HG02642 (cell line): ENCODE data around the gene PCBD2.
"Not testable (repeated sequence)": the region's sequence is repeated elsewhere in the genome, so short reads cannot be mapped to it uniquely, and the experiment has no call there.

Source experiments
- ATAC-seq: cut with Tn5 transposase; IDR thresholded peaks from one replicate; pipeline ENCODE4 v1.9.1; 2021; ENCODE audit warnings: mild to moderate bottlenecking; ENCODE audit not compliant: unreplicated experiment, poor library complexity

PCBD2 gene

DNA sequence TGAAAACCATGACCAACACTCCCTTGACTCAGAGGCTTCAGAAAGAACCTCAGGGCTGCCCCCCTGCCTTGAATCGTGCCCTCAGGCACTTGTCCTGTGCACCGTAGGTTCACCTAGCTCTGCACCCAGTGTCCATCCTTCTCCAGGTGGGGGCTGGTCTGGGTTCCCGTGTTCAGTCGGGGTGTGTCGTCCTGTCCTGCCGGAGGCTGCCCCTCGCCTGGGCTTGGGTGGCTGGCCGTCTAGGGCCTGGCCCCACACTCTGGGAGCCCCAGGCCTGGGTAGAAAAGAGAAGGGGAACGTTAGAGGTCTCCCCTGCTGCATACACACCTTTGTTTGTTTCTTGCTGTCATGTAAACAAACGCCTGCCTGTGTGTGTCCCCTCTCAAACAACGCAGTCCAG is 92.1 kb downstream of the PCBD2 start:
- ATAC-seq: no peak

DNA sequence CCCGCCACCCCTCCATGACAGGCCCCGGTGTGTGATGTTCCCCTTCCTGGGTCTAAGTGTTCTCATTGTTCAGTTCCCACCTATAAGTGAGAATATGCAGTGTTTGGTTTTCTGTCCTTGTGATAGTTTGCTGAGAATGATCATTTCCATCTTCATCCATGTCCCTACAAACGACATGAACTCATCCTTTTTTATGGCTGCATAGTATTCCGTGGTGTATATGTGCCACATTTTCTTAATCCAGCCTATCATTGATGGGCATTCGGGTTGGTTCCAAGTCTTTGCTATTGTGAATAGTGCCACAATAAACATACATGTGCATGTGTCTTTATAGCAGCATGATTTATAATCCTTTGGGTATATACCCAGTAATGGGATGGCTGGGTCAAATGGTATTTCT is 93.1 kb downstream of the PCBD2 start:
- ATAC-seq: not testable (repeated sequence)

DNA sequence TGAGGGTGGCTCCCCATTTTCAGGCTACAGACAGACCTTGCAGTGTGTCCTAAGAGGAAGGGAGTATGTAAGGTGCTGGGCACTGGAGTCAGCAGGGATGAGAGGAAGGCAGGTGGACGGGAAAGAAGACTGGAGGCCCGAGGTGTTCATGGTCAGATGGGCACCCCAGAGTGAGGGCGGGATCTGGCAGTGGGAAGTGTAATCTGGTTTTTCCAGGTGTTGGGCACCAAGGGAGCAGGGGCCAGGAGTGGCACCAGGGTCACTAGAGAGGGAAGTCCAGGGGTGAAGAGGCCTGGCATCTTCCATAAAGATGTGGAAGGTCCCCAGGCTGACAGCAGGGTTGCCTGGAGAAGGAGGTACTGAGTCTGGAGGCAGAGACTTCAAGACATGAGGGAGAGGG is 99.4 kb downstream of the PCBD2 start:
- no peak for ATAC-seq

DNA sequence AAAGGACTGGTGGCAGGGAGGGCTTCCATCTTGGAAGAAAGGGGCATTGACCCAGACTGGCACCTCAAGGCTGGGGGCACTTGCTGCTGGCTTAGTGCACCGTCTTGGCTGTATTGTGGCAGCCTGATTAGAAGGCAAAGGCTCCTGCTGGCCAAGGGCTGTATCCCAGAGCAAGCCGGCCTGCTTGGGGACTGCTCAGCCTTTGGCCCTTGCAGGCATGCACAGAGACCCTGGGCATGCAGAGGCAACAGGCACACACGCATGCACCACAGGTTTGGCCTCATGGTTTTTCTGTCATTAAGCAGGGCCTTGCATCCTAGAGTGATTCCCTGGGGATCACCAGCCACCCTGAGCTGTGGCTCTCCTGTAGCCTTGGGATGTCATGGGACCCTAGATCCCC is 100.1 kb downstream of the PCBD2 start:
- ATAC-seq: no peak

DNA sequence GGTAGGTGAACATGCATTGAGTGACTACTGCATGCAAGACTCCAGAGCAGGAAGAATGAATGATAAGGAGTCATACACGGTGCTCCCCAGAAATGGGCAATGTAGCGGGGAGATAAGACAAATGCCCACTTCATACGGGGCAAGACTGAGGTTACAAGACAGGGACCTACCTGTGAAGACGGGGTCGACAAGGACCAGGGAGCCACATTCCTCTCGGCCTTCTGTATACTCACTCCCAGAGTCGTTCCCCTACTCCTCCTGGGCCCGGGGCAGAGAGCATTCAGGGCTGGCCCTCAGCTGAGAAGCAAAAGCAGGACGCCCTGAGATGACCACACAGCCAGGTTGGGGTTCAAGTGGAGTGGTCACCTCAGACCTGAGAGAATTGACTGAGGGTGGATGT is 102.4 kb downstream of the PCBD2 start:
- ATAC-seq: no peak

DNA sequence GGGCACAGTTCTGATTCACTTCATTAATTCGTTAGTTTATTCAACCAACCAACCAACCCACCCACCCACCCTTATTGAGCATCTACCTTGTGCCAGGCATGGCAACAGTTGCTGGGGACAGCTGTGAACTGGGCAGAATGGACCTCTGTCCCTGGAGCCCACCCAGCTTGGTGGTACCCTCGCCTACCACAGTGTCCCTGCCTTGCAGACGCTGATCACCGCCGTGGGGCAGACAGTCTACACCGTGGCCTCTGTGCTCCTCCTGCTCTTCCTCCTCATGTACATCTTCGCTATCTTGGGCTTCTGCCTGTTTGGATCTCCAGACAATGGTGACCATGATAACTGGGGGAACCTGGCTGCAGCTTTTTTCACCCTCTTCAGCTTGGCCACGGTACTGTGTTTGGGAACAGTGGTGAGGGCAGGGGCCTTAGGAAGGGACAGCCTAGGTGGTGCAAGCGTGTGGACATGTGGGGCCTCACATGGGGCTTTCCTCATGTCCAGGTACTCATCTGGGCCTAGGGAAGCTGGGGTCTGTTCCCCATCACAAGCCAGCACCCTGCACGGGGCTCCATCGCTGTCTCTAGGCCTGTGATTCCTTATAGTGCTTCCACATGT is 102.9 kb downstream of the PCBD2 start:
- ATAC-seq: no peak

DNA sequence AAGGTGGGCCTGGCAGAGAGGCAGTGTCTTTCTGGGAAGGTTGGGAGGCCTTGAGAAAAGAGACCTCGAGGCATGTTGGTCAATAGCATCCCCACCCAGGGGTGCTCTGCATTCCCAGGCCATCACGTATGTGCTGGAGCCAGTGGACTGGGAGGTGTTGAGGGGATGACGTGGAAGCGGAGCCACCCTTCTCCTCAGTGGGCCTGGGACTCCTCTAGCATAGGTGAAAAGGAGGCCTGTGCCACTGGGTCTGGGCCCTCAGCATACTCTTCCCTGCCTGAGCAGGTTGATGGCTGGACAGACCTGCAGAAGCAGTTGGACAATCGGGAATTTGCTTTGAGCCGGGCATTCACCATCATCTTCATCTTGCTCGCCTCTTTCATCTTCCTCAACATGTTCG is 103.6 kb downstream of the PCBD2 start:
- no peak for ATAC-seq

DNA sequence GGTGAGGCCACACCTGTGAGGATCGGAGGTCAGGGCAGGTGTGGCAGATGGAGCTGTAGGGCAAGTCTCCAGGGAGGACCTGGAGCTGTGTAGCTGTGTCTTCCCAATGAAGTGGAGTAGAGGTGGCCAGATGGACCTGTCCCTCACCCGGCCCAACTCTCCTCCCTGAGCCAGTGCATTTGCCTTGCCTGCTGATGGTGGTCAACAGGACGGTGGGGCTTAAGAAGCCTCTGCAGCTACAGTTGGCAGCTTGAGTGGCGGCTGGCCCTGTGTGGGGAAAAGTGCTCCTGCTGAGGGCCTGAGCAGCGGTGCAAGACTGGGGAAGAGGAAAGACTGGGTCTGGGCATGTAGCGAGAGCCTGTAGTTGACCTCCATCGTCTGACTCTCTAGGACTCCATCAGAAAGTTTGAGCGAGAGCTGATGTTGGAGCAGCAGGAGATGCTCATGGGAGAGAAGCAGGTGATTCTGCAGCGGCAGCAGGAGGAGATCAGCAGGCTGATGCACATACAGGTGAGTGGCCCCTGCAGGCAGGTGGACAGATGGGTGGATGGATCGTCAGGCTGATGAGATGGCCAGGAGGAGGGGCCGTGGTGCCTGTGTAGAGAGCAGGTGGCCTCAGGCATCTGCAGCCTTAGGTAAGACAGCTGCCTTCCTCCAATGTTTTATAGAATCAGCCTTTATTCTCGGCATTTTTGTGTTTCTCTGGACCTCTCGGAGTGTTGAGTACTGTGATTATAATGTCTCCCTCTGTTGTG is 104.2 kb downstream of the PCBD2 start:
- no peak for ATAC-seq

DNA sequence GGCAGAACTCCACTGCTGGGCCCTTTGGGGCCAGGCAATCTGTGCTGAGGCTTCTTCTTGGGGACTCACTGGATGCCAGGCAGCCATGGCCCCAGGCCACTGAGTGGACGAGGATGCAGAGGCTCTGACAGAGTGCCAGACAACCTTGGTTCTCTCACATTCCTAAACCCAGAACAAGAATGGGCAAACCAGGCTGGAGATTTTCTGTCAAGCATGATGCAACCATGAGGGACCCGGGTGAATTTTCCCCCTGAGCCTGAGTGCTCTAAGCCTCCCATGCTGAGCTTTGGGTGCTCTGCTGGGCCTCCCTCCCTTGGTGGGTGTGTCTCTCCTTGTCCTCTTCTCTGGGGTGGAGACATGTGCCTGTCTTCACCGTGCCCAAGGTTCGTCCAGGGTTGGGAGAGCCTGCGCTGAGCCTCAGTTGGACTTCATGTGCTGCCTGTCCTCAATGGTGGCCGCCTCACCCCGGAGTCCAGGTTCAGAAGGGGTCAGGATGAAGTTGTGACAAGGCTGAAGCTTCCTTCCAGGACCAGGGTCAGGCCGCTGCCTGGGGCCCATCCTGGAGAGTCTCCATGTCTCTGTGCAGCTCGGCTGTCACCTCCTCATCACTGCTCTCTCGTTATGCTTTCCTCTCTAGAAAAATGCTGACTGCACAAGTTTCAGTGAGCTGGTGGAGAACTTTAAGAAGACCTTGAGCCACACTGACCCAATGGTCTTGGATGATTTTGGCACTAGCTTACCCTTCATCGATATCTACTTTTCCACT is 105.0 kb downstream of the PCBD2 start:
- ATAC-seq: no peak

DNA sequence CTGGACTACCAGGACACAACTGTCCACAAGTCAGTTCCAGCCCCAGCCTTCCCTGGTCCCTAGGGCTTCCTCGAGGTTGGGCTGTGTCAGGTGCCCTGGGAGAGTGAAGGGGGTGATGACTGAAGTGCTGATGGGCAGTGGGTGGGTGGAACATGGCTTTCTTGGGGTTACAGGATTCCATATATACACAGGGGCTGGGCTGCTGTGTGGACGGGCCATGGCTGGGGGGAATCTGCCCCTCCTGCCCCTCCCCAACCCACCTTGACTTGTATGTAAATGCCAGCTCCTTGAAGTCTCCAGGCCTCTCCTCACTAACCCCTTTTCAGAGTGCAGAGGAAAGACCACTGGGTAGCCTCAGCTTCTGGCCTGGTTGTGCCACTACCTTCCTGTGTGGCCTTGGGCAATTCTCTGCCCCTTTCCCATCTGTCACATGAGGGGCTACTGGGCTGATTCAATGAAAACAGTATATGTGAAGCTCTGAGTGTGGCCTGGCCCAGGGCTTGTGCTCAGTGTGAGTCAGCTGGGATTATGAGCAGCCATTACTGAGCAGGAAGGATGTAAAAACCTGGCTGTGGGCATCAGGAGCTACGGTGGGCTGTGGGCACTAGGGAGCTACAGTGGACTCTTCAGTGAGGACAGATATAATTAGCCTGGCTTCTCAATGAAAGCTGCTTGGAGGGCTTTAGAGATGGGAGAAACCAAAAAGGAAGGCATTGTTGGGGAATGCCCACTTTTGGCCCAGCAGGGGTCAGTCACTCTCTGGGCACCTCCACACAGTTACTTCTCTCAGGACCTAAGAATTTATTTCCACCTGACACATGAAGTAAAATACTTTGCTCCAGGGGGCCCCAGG is 105.8 kb downstream of the PCBD2 start:
- ATAC-seq: no peak

DNA sequence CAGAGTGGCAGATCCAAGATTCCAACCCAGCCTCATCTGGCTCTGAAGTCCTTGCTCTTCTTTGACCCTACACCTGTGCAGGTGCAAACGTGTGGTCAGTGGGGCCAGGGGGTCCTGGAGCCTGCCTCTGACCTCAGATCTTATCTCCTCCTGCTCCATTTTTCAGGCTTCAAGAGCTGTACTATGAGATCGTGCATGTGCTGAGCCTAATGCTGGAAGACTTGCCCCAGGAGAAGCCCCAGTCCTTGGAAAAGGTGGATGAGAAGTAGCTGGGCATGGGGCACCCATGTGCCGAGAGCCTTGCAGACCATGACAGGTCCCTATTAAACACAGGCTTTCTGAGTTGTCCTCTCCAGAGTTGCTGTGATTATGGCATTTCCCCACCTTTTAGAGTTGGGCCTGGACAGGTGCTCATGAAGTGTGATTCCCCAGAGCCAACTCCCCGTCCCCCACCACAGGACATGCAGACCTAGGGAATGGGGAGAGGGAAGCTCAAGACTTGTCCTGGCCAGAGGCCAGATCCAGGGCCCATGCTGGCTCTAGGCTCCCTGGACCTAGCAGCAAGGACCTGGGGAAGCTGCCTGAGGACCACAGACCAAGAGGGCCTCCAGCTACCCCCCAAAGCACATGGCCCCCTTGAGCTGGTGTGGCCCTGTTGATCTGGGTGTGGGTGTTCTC is 106.6 kb downstream of the PCBD2 start:
- ATAC-seq: no peak

DNA sequence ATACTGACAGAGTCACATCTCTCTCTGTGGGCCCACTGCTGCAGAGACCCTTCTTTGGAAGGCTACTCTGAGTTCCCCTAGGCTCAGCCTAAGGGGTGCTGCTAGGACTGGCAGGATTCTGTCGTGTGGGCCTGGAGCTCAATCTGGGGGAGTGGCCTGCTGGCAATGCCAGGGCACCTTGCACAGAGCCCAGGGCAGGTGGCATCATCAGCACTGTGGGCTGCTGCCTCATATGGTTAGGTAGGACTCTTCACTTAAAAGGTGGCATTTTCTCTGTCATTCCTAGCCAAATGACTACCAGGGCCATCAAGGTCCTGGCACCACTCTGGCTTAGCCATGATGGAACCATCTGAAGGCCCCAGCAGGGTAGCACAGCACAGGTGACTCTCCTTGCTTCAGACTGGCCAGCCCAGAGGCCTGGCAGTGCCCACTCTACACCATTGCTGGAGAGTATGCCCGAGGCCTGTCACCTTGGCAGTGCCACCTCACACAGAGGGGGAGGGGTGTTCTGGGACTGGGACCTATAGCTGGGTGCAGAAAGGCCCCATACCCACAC is 107.2 kb downstream of the PCBD2 start:
- ATAC-seq: no peak
